ENCODE data around the gene FOSL1. TPM values are rescaled to one million over a fixed set of nuclear protein-coding genes. Genes with fewer than 3 reads are reported as not detected.
A peak's percentile ranks its signal among the peaks of the same experiment; 100 is the strongest.

FOSL1 gene
- polyA plus RNA-seq, 1 donor (not counting 4 experiments of a cell fraction or from before 2014, with no cell fraction given), result 21.8 TPM

DNA sequence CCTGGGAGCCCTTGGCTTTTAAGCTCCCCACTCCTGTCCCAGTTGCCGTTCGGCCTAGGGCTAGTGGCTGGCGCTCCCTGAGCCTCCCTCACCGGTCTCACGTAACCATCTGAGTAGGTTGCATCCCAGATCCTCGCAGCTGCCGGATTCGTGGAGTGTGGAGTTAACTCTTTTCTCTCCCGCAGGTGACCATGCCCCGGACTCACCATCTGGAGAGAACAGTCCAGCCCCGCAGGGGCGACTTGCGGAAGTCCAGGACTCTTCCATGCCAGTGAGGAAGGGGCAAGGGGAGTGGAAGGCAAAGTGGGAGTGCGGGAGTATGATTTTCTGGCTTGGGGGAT is 39.1 kb downstream of the FOSL1 start:
- Histone ChIP-seq H3K9me1 (ENCODE audit: control insufficient read depth, extremely low read depth, insufficient read depth, low read length) (peaks cover 5% of the 10 kb centered on the region), H3K27me3 (ENCODE audit: control insufficient read depth, extremely low read depth, insufficient read depth, low read length) (no peaks in the 10 kb centered on the region), H2AFZ (ENCODE audit: control insufficient read depth, low read length) (peak overlapping the region; percentile 79), H3K4me3 (ENCODE audit: control insufficient read depth in 2 of 3, extremely low read depth in 1 of 3, insufficient read depth in 2 of 3, low read depth in 1 of 3, low read length in 3 of 3) (peak overlapping the region; percentile 83 to 96 (median 91)), H3K27ac (ENCODE audit: control insufficient read depth, insufficient read depth, low read length) (peak overlapping the region; percentile 90), H3K36me3 (ENCODE audit: control insufficient read depth in 2 of 2, extremely low read depth in 1 of 2, insufficient read depth in 2 of 2, low read length in 2 of 2) (peaks cover 37 to 48% of the 10 kb centered on the region in 2 experiments), H4K20me1 (ENCODE audit: control insufficient read depth, extremely low read depth, insufficient read depth, low read length) (peaks cover 12% of the 10 kb centered on the region), H3K79me2 (ENCODE audit: control insufficient read depth, insufficient read depth, low read length) (peaks cover 47% of the 10 kb centered on the region), H3K4me2 (ENCODE audit: control insufficient read depth, extremely low read depth, insufficient read depth, low read depth, low read length) (peak overlapping the region; percentile 92), H3K9ac (ENCODE audit: control insufficient read depth, extremely low read depth, insufficient read depth, low read length) (peak overlapping the region; percentile 83), H3K9me3 (ENCODE audit: control insufficient read depth, low read depth, low read length) (no peaks in the 10 kb centered on the region), H3K4me1 (ENCODE audit: control insufficient read depth, extremely low read depth, insufficient read depth, low read length) (peaks cover 23% of the 10 kb centered on the region)
- TF ChIP-seq, protein P1, sequence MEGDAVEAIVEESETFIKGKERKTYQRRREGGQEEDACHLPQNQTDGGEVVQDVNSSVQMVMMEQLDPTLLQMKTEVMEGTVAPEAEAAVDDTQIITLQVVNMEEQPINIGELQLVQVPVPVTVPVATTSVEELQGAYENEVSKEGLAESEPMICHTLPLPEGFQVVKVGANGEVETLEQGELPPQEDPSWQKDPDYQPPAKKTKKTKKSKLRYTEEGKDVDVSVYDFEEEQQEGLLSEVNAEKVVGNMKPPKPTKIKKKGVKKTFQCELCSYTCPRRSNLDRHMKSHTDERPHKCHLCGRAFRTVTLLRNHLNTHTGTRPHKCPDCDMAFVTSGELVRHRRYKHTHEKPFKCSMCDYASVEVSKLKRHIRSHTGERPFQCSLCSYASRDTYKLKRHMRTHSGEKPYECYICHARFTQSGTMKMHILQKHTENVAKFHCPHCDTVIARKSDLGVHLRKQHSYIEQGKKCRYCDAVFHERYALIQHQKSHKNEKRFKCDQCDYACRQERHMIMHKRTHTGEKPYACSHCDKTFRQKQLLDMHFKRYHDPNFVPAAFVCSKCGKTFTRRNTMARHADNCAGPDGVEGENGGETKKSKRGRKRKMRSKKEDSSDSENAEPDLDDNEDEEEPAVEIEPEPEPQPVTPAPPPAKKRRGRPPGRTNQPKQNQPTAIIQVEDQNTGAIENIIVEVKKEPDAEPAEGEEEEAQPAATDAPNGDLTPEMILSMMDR (optimal IDR thresholded peaks at IDR 0.05 in 1 of 3, IDR thresholded peaks at IDR 0.05 in 1 of 3, conservative IDR thresholded peaks at IDR 0.05 in 1 of 3; ENCODE audit: extremely low read depth in 1 of 3, insufficient read depth in 2 of 3, low read length in 3 of 3), result no peak
- no peak for TF ChIP-seq EZH2 (IDR thresholded peaks at IDR 0.05; ENCODE audit: low read length)
- dilution Hi-C loops (cut with MboI; ENCODE audit: extremely low pct_ligation_motif_present, low sequenced_read_pairs), result no loop called here
- no peak for FAIRE-seq
- DNase-seq (ENCODE audit: low read depth, low spot score), result no peak

- Histone ChIP-seq H3K36me3 (ENCODE audit: control insufficient read depth in 2 of 2, extremely low read depth in 1 of 2, insufficient read depth in 2 of 2, low read length in 2 of 2) (peaks cover 38 to 48% of the 10 kb centered on the region in 2 experiments), H3K27ac (ENCODE audit: control insufficient read depth, insufficient read depth, low read length) (peak within 1 kb of the TSS; percentile 90), H3K79me2 (ENCODE audit: control insufficient read depth, insufficient read depth, low read length) (peaks cover 53% of the 10 kb centered on the region), H3K27me3 (ENCODE audit: control insufficient read depth, extremely low read depth, insufficient read depth, low read length) (no peaks in the 10 kb centered on the region), H3K4me1 (ENCODE audit: control insufficient read depth, extremely low read depth, insufficient read depth, low read length) (peaks cover 29% of the 10 kb centered on the region), H3K4me3 (ENCODE audit: control insufficient read depth in 2 of 3, extremely low read depth in 1 of 3, insufficient read depth in 2 of 3, low read depth in 1 of 3, low read length in 3 of 3) (peak within 1 kb of the TSS; percentile 83 to 96 (median 91)), H3K9me1 (ENCODE audit: control insufficient read depth, extremely low read depth, insufficient read depth, low read length) (peaks cover 7% of the 10 kb centered on the region), H2AFZ (ENCODE audit: control insufficient read depth, low read length) (peak within 1 kb of the TSS; percentile 79), H4K20me1 (ENCODE audit: control insufficient read depth, extremely low read depth, insufficient read depth, low read length) (peaks cover 18% of the 10 kb centered on the region), H3K9ac (ENCODE audit: control insufficient read depth, extremely low read depth, insufficient read depth, low read length) (peak within 1 kb of the TSS; percentile 83), H3K9me3 (ENCODE audit: control insufficient read depth, low read depth, low read length) (no peaks in the 10 kb centered on the region), H3K4me2 (ENCODE audit: control insufficient read depth, extremely low read depth, insufficient read depth, low read depth, low read length) (peak within 1 kb of the TSS; percentile 92)
- dilution Hi-C loops (cut with MboI; ENCODE audit: extremely low pct_ligation_motif_present, low sequenced_read_pairs), result no loop called here
- TF ChIP-seq EZH2 (IDR thresholded peaks at IDR 0.05; ENCODE audit: low read length), result no peak
- TF ChIP-seq, protein P1 (optimal IDR thresholded peaks at IDR 0.05 in 1 of 3, IDR thresholded peaks at IDR 0.05 in 1 of 3, conservative IDR thresholded peaks at IDR 0.05 in 1 of 3; ENCODE audit: extremely low read depth in 1 of 3, insufficient read depth in 2 of 3, low read length in 3 of 3), result peak; percentile 84 to 92 (median 91)
- FAIRE-seq, result no peak
- DNase-seq (ENCODE audit: low read depth, low spot score), result peak; percentile 94
Measured at GRCh38 chr11:65860278-65861164, 39.7 kb downstream of the FOSL1 start, which contains the start of gene MUS81. Gene MUS81, plus strand, starts transcription at chr11:65860433. Its CDS starts 321 bp downstream, at chr11:65860754.

Data from keratinocyte (primary cell).